Stimulated activated effector memory CD8-positive, alpha-beta T cell treated with anti-CD3 and anti-CD28 coated beads, Interleukin-12 subunit alpha, Interleukin-12 subunit beta, amount 100 ng/mL, for 72 hours (primary cell): Measurements from ENCODE around the gene MX1.
A peak's percentile ranks its signal among the peaks of the same experiment; 100 is the strongest.
"Not testable (repeated sequence)": the region's sequence is repeated elsewhere in the genome, so short reads cannot be mapped to it uniquely, and the experiment has no call there.

Experiments
- ATAC-seq: fragments of 150-1000 bp; cut with Tn5 transposase; 2 replicates; pipeline ENCODE4 v1.10.0; 2021
- DNase-seq, 2 donors: peaks; one replicate each; pipeline ENCODE4 v3.0.0; 2021 to 2022; ENCODE audit warnings: low spot score in 2 of 2
- H3K27ac Mint-ChIP-seq: one replicate; pipeline ENCODE4 v1.8.0; 2022; ENCODE audit warnings: mild to moderate bottlenecking, mixed read lengths
- H3K36me3 Mint-ChIP-seq: one replicate; pipeline ENCODE4 v1.8.0; 2022; ENCODE audit warnings: mild to moderate bottlenecking, mixed read lengths
- H3K4me1 Mint-ChIP-seq: one replicate; pipeline ENCODE4 v1.8.0; 2022; ENCODE audit warnings: mixed read lengths
- H3K4me3 Mint-ChIP-seq: one replicate; pipeline ENCODE4 v1.8.0; 2022; ENCODE audit warnings: mild to moderate bottlenecking, mixed read lengths
- H3K9me3 Mint-ChIP-seq: one replicate; pipeline ENCODE4 v1.8.0; 2022; ENCODE audit warnings: mixed read lengths

Gene MX1

DNA sequence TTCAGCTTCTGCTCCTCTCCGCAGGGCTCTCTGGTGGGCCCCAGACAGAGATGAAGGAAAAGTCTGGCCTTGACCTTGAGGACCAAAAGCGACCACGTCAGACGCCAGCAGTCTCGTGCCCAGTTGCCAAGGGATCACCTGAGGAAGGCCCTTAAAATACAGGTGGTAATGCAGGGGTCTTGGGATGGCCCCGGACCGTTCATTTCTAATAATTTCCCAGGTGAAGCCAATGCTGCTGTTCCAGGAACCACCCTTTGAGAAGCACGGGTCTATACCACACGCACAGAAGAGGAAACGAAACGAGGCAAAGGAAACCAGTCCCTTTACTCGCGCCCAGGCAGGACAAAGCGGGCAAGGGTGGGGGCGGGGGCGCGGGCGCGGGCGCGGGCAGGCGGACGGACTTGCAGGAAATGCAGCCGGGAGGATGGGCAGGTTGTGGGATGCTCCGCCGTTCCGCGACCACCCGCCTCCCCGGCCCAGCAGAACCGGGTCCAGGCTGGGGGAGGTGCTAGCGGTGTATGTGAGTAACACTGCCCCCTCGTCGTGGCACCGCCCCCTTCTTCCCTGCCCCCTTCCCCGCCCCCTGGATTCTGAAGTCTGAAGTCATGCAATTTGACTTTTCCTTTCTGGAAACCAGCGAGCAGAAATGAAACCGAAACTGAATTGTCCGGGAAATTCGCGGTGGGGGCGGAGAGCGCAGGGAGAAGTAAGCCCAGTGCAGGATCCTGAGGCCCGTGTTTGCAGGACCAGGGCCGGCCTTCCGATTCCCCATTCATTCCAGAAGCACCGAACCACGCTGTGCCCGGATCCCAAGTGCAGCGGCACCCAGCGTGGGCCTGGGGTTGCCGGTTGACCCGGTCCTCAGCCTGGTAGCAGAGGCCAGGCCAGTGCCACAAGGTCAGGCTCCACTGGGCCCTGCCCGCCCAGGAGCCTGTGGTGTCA lies 5.8 kb upstream of the MX1 start:
- H3K9me3 Mint-ChIP-seq, result no peaks in the 10 kb centered on the region
- H3K4me1 Mint-ChIP-seq, result peaks cover 22% of the 10 kb centered on the region
- no peaks in the 10 kb centered on the region for H3K36me3 Mint-ChIP-seq
- H3K27ac Mint-ChIP-seq, result peak overlapping the region; percentile 89
- DNase-seq, result peak in 1 of 2 donors; percentile 56
- H3K4me3 Mint-ChIP-seq, result peak overlapping the region; percentile 78
- peak; percentile 73 for ATAC-seq

DNA sequence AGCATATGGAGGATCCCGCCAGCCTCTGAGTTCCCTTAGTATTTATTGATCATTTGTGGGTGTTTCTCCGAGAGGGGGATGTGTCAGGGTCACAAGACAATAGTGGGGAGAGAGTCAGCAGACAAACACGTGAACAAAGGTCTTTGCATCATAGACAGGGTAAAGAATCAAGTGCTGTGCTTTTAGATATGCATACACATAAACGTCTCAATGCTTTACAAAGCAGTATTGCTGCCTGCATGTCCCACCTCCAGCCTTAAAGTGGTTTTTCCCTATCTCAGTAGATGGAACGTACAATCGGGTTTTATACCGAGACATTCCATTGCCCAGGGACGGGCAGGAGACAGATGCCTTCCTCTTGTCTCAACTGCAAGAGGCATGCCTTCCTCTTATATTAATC lies 5.0 kb upstream of the MX1 start:
- Mint-ChIP-seq H3K4me1 (peaks cover 28% of the 10 kb centered on the region), H3K27ac (peak overlapping the region; percentile 89), H3K4me3 (peak overlapping the region; percentile 78)
- H3K36me3 Mint-ChIP-seq, H3K9me3 Mint-ChIP-seq, DNase-seq, ATAC-seq: not testable (repeated sequence)

DNA sequence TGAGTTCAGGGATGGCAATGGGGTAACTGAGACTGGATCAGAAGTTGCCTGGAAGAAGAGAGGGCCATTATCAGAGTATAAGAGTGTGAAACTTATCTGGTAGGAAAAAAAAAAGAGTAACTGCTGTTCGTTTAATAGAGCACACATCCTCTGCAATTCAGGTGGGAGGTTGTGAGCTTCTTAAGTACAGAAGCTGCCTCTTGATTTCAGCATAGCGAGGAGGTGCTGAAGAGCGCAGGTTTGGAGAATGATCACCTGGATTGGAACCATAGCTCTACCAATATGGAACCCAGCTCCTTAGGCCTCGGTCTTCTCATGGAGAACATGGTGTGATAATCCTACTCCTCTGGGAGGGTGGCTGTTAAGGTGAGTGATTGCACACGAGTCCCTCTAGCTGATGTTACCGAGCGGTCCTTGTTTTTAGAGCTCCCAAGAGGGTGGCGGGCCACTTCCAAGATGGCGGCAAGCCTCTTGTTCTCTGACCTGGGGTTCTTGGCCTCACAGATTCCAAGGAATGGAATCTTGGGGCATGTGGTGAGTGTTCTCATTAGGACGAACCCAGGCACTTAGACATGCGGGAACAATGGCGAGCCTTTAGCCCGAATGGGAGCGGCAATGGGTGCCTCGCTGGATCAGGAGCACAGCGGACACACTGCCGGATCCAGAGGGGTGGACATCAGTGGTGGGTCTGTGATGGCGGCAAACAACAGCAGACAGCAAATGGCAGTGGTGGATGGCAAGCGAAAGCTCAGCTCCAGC lies 3.3 kb upstream of the MX1 start:
- Mint-ChIP-seq H3K9me3 (no peaks in the 10 kb centered on the region), H3K27ac (peak overlapping the region; percentile 63), H3K36me3 (peaks cover 6% of the 10 kb centered on the region), H3K4me3 (no peak overlapping the region), H3K4me1 (peaks cover 32% of the 10 kb centered on the region)
- ATAC-seq (no peak), DNase-seq (no peak)

DNA sequence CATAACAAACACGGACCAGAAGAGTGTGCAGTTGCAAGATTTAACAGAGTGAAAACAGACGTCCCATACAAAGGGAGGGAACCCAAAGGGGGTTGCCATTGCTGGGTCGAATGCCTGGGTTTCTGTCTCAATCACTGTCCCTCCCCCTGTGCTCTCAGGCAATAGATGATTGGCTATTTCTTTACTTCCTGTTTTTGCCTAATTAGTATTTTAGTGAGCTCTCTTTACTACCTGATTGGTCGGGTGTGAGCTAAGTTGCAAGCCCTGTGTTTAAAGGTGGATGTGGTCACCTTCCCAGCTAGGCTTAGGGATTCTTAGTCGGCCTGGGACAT lies 2.8 kb upstream of the MX1 start:
- not testable (repeated sequence) for H3K4me3 Mint-ChIP-seq, DNase-seq, H3K36me3 Mint-ChIP-seq, ATAC-seq, H3K9me3 Mint-ChIP-seq
- Mint-ChIP-seq H3K27ac (peak overlapping the region; percentile 63), H3K4me1 (peaks cover 32% of the 10 kb centered on the region)

DNA sequence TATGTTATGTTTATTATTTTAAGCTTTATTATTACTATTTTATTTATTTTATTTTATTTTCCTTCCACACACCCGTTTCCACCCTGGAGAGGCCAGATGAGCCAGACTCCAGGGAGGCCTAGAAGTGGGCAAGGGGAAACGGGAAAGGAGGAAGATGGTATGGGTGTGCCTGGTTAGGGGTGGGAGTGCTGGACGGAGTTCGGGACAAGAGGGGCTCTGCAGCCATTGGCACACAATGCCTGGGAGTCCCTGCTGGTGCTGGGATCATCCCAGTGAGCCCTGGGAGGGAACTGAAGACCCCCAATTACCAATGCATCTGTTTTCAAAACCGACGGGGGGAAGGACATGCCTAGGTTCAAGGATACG lies 468 bp upstream of the MX1 start:
- ATAC-seq, result no peak
- peak overlapping the region; percentile 90 for H3K27ac Mint-ChIP-seq
- H3K4me3 Mint-ChIP-seq, result peak overlapping the region; percentile 86
- peaks cover 25% of the 10 kb centered on the region for H3K4me1 Mint-ChIP-seq
- no peaks in the 10 kb centered on the region for H3K9me3 Mint-ChIP-seq
- no peak for DNase-seq
- H3K36me3 Mint-ChIP-seq, result peaks cover 6% of the 10 kb centered on the region

- H3K27ac Mint-ChIP-seq, result peak overlapping the region; percentile 90
- H3K9me3 Mint-ChIP-seq, result no peaks in the 10 kb centered on the region
- H3K4me1 Mint-ChIP-seq, result peaks cover 19% of the 10 kb centered on the region
- peaks cover 10% of the 10 kb centered on the region for H3K36me3 Mint-ChIP-seq
- peak overlapping the region; percentile 86 for H3K4me3 Mint-ChIP-seq
- ATAC-seq (no peak), DNase-seq (no peak)
Measured at GRCh38 chr21:41426676-41427404, 801 bp downstream of the MX1 start.

- H3K4me1 Mint-ChIP-seq, result peaks cover 19% of the 10 kb centered on the region
- H3K36me3 Mint-ChIP-seq, result peaks cover 14% of the 10 kb centered on the region
- peak overlapping the region; percentile 86 for H3K4me3 Mint-ChIP-seq
- ATAC-seq (no peak), DNase-seq (no peak)
- no peak overlapping the region for H3K27ac Mint-ChIP-seq
- H3K9me3 Mint-ChIP-seq, result no peaks in the 10 kb centered on the region
Measured at GRCh38 chr21:41427556-41427955, 1.5 kb downstream of the MX1 start.

DNA sequence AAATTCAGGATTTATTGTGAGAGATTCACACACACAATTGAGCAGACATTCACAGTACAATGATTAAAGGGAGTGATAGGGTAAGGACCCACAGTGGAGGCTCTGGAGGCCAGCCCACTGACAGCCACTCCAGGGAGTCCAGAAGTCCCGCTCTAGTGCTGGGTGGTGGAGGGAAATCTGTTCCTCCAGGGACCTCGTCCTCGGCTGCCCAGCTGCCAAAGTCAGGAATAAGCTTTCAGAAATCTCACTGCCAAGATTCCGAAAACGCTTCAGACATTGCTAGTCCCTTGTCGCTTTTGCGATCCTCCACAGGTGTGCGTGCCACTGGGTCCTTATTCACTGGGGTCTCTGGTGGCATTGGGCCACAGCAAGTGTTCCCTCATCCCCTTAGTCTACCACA lies 2.3 kb downstream of the MX1 start:
- H3K27ac Mint-ChIP-seq, result no peak overlapping the region
- no peak for ATAC-seq
- H3K36me3 Mint-ChIP-seq, result peaks cover 14% of the 10 kb centered on the region

DNA sequence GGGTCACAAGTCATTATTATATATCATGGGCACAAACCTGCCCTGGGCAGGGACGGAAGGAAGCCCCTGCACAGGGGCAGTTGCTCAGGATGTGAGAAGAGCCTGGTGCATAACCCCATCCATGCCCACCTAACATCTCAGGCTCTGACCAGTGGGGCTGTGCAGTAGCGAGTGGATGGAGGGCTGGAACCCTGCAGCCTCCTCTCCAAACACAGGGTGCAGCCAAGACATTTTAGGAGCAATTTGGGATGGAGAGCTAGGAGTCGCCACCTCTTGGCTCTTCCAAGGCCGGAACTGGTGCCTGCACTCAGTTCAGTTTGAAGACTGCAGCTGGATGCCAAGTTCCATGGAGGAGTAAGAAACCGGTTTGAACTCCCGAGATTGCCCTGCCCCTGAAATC lies 2.8 kb downstream of the MX1 start:
- no peak overlapping the region for H3K4me3 Mint-ChIP-seq
- no peak overlapping the region for H3K27ac Mint-ChIP-seq
- peaks cover 12% of the 10 kb centered on the region for H3K4me1 Mint-ChIP-seq
- H3K9me3 Mint-ChIP-seq, result no peaks in the 10 kb centered on the region
- no peak for ATAC-seq
- peaks cover 14% of the 10 kb centered on the region for H3K36me3 Mint-ChIP-seq
- no peak for DNase-seq

More for the DNA sequence above, 2.3 kb downstream of the MX1 start:
- no peak for DNase-seq
- no peaks in the 10 kb centered on the region for H3K9me3 Mint-ChIP-seq
- no peak overlapping the region for H3K4me3 Mint-ChIP-seq
- peaks cover 17% of the 10 kb centered on the region for H3K4me1 Mint-ChIP-seq

DNA sequence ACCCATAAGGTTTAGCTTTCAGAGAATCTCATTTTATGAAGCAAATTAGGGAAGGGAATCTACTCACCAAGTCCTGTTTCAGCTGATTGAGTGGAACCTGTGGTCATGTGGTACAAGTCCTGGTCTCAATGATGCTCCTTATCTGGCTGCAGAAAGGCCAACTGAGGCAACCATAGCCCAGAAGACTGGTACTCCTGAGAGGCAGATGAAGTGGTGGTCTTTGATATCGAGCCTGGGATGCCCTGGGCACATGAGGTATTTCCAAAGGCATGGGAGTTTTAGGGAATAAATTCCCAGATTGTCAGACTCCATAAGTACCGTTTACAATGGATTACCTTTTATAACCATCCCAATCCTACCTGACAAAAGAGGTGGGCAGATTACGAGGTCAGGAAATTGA lies 3.3 kb downstream of the MX1 start:
- DNase-seq (no peak), ATAC-seq (no peak)
- Mint-ChIP-seq H3K27ac (no peak overlapping the region), H3K4me1 (peaks cover 10% of the 10 kb centered on the region), H3K36me3 (peaks cover 16% of the 10 kb centered on the region), H3K9me3 (no peaks in the 10 kb centered on the region), H3K4me3 (no peak overlapping the region)

DNA sequence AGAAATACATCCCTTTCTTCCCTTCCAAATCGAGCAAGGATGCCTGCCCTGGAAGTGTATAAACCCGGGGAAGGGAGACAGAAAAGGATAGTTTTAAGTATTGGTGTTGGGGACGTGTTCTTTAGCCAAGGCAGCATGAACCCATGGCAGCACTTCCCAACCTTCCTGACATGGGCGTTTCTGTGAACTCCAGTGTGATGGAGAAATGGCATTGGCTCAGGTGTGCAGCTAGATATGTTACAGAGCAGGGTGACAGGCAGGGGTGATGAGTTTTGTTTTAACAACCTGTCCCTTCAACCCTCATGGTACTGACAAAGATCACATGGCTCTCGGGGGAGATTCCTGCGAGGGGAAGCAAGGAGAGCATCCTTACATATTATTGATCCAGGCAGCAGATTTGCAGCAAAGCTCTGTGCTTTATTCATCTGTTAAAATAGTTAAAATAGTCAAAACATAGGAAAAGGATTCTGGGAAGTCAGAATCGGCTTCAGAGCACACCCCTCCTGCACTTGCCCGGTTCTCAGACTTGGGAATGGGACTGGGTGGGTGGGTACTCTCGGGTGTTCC lies 4.0 kb downstream of the MX1 start:
- H3K4me3 Mint-ChIP-seq, result no peak overlapping the region
- H3K9me3 Mint-ChIP-seq, result no peaks in the 10 kb centered on the region
- H3K36me3 Mint-ChIP-seq, result peaks cover 22% of the 10 kb centered on the region
- ATAC-seq (no peak), DNase-seq (no peak)
- peaks cover 10% of the 10 kb centered on the region for H3K4me1 Mint-ChIP-seq
- H3K27ac Mint-ChIP-seq, result no peak overlapping the region

DNA sequence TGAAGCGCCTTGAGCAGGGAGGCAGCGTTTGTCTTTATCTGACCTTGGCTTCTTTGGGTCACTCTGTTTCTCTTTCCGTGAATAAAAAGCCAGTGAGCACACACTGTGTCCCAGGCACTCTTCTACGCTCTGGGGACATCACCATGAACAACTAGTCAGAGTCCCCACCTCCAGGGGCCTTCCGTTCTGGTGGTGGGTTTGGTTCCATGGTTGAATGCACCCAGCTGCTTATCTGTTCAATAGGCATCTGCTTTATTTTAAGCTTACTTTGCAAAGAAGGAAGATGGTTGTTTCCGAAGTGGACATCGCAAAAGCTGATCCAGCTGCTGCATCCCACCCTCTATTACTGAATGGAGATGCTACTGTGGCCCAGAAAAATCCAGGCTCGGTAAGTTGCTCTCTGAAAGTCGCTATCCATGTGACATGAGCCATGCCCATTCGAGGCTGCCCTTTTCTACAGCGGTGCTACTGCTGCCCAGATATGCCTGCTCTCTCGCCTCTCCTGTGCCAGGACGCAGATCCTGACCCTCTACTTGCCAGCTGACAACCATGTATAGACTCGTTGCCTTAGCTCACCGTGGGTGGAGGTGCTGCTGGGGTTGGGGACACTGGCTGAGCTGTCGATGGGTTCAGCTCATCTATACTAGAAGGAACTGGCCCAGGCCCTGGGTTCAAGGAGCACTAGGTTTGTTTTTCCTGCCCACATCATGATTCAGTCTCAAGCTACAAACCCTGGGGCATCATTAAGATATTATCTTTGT lies 5.9 kb downstream of the MX1 start:
- H3K4me1 Mint-ChIP-seq, result no peaks in the 10 kb centered on the region
- peaks cover 36% of the 10 kb centered on the region for H3K36me3 Mint-ChIP-seq
- ATAC-seq (peak; percentile 26), DNase-seq (no peak)
- H3K27ac Mint-ChIP-seq, result no peak overlapping the region
- H3K4me3 Mint-ChIP-seq, result no peak overlapping the region
- H3K9me3 Mint-ChIP-seq, result no peaks in the 10 kb centered on the region

DNA sequence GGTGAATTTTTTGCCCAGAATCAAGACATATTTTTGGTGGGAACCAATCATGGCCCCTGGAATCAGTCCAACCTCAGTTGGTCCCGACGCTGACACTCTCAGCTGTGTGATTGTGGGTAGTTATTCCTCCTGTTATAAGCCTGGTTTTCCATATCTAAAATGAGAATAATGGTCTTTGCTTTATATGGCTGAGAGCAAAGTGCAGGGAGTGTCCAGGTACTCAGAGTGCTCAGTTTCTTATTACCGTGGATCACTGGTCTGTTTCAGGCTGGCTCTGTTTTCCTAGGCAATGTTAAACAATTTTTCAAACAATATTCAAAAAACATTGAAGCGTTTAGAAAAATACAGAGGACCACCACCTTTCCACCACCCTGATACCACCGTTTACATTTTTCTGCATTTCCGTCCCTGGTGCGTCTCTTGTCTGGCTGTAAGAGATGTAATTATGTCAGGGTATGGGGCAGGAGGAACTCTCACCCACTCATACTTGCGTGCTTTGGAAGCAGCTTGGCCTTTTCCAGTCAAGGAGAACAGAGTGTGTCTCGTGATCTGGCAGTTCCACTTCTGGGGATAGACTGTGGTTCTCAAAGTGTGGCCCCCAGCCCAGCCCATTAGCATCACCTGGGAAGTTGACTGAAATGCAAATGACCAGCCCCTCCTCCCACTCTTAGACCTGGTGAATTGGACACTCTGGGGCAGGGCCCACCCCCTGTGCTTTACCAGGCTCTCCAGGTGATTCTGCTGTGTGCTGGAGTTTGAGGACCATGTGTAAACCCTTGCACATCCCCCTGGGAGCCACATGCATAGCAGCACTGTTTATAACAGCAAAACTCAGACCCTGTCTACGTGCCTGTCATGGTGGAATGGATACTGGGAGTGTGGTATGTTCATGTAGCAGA lies 6.8 kb downstream of the MX1 start:
- Mint-ChIP-seq H3K27ac (no peak overlapping the region), H3K4me1 (no peaks in the 10 kb centered on the region), H3K4me3 (no peak overlapping the region), H3K36me3 (peaks cover 44% of the 10 kb centered on the region), H3K9me3 (no peaks in the 10 kb centered on the region)
- DNase-seq (no peak), ATAC-seq (no peak)

DNA sequence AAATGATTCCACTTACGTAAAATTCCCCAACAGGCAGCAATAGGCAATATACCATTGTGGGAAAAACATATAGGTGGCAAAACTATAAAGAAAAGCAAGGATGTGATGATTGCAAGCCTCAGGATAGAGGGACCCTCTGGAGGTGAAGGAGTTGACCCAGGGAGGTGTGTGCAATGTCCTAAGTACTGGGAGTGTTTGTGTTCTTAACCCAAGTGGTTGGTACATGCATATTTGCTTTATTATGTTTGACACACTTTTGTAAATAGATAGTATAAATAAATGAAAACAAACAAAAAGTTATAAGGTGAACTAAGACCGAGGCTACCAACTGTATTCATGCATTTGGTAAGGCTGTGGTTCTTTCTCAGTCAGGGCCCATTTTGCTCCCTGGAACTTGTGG lies 7.5 kb downstream of the MX1 start:
- H3K27ac Mint-ChIP-seq, result no peak overlapping the region
- no peaks in the 10 kb centered on the region for H3K9me3 Mint-ChIP-seq
- no peak for DNase-seq
- H3K4me1 Mint-ChIP-seq, result no peaks in the 10 kb centered on the region
- H3K36me3 Mint-ChIP-seq, result peaks cover 52% of the 10 kb centered on the region
- no peak for ATAC-seq
- H3K4me3 Mint-ChIP-seq, result no peak overlapping the region
